Left renal pelvis (tissue), 4 donors: ENCODE measurements around the gene PYY. TPM values are rescaled to one million over a fixed set of nuclear protein-coding genes. Genes with fewer than 3 reads are reported as not detected.
"Not testable (repeated sequence)": the region's sequence is repeated elsewhere in the genome, so short reads cannot be mapped to it uniquely, and the experiment has no call there.

Experiments
- DNase-seq, 4 donors: peaks; one replicate each; pipeline ENCODE4 v3.0.0-alpha.2; 2013; ENCODE audit warnings: low read depth in 4 of 4, low spot score in 3 of 4
- polyA plus RNA-seq, 4 donors: library from polyadenylated mRNA; unstranded; fragments of 120-200 nt; gene quantifications; one replicate each; pipeline ENCODE4 v1.2.1, GENCODE V29; 2013; ENCODE audit not compliant: insufficient read length in 4 of 4

PYY gene
- polyA plus RNA-seq, result under 1 TPM in 2 of 4 donors, not detected in 2; 0.24 to 0.30 TPM

DNA sequence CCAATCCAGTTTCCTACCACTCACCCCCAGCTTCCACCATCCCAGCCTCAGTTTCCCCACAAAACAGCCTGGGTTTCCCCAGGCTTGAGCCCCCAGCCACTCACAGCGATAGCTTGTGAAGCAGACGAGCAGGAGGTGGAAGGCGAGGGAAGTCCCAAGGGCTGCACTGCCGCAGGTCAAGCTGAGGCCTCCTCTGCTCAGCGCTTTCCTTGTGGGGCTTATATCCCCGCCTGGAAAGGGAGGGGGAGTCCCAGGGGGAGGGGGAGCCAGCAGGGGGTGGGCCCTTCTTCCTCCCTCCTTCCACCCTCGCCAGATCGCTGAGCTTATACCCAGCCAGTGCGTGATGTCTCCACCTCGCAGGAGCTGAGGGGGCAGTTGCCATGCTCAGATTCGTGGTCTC, at the start of gene PYY:
PYY (minus strand) TSS at position 195 of the 400 bp plus-strand sequence. CDS start 457 bp downstream, outside the sequence.
- no peak for DNase-seq

DNA sequence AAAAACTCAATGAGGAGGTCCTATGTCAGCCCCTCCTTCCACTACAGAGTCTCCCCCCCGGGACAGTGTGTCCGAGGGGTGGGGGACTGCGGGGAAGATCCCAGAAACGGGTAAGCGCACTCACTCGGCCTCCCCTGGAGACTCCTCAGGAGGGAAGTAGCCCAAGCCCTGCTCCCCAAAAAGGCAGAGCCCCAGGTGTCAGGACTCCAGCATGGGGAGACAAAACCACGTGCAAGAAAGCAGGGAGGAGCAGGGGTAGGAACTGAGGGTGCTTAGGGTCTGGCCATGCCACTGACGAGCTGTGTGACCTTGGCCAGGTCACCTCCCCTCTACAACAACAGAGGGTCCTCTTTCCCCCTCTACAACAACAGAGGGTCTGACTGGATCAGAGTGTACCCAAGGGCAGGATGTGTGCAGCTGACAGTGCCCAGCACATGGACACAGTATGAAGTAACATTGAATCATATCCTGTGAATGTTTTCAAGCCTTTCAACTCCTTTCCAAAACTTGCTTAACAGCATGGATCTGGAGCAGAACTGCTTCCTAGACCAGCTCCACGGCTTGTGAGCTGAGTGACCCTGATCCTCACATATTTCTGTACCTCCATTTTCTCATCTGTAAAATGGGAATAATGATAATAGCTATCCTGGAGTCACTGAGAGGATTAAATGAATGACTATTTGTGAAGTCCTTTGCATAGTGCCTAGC, 48.6 kb upstream of the PYY start:
- DNase-seq, result no peak

DNA sequence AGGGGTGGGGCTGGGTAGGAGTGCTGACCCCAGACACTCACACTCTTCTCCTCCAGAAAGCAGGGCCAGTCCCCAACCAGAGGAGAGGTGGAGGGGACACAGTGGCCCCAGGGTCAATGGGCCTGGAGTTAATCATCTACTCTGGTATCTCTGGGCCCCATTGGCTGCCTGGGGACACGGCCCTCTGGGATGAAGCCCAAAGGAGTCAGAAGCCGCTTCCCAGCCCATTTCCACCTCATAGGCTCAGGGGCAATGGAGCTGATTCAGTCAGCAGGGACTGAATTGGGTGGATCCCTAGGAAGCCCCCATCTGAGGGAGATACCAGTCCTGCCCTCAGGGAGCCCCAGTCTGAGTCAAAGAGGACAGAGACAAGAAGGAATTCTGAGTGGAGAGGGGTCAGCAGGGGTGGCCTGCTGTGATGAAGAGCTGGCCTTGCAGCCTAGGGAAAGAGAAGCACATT, 47.8 kb upstream of the PYY start:
- DNase-seq, result no peak

DNA sequence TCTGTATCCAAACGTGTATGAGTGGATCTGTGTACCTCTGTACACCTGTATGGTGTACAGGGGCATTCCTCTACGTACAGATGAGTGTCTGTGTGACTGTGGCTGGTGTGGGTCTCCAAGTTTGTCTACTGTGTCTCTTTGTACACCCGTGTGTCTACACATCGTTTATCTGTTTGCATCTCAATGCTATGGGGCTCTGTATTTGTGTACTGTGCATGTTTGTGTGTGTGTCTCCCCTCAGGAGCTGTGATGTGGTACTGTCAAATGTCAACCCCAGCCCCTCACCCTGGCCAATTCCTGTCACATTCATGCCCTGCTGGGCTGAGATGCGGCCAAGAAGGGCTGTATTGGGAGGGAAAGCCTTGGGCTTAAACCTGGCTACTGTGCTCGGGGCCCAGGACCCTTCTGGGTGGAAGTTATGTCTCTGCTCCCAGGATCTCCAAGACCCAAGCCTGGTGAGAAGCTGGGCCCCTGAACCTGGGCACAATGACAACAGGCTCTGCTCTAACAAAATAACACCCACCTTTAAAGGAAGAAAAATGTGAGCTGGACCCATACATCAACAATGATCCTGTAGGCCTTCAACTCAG, 47.2 kb upstream of the PYY start:
- no peak for DNase-seq

DNA sequence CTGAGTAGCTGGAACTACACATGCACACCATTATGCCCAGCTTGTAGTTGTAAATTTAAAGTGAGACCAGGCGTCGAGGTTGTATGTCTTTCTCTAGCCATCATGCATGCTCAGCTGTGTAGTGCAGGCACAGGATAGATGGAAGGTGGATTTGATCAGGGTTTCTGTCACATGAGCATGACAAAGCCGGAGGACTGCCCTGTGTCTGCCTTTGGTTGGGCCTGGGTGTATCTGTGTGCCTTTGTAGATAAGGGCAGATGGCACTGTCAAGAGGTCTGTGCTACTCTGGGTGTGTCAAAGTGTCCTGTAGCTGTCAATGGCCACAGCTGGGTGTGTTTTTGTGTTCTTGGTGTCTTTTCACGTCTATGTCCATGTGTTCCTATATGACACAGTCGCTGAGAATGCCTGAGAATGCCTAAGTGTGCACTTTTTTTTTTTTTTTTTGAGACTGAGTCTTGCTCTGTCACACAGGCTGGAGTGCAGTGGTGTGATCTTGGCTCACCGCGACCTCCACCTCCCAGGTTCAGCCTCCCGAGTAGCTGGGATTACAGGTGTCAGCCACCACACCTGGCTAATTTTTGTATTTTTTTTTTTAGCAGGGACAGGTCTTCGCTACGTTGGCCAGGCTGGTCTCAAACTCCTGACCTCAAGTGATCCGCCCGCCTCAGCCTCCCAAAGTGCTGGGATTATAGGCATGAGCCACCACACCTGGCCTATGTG, 46.6 kb upstream of the PYY start:
- no peak for DNase-seq

DNA sequence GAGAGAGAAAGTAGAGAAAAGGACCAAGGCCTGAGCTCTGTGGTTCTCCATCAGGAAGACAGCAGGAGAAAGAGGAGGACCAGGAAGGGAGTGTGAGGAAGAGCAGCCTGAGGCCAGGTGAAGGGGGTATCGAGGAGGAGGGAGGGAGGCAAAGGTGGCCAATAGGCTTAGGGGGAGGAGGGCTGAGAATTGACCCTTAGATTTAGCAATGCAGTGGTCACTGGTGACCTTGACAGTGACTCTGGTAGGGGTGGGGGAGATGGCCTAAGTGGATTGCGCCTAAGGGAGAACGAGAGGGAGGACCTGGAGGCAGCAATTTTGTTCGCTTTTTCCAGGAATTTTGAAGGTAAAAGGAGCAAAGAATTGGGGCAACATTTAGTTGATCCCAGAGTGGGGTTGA, 45.3 kb upstream of the PYY start:
- no peak for DNase-seq

DNA sequence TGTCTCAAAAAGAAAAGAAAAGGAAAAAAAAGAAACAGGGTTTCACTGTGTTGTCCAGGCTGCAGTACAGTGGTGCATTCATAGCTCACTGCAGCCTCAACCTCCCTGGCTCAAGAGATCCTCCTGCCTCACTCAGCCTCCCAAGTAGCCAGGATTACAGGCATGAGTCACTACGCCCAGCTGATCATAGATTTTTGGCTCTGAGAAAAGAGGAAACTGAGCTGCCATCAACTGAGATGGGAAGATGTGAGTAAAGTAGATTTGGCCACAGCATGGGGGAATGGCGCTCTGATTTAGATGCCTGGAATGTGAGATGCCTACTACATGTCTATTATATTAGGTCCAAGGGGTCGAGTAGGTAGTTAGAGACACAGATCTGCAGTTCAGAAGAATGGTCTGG, 44.8 kb upstream of the PYY start:
- DNase-seq, result no peak

DNA sequence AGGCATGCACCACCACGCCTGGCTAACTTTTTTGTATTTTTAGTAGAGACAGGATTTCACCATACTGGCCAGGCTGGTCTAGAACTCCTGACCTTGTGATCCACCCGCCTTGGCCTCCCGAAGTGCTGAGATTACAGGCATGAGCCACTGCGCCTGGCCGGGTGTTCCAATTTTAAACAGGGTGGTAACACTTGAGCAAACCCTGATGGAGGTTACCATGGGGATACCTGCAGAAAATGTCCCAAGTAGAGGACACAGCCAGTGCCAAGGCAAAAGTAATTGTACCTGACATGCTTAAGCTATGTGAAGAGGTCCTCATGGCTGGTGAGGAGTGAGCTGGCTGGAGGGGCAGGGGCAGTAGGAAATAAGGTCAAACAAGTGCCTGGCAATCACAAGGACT, 43.4 kb upstream of the PYY start:
- not testable (repeated sequence) for DNase-seq

DNA sequence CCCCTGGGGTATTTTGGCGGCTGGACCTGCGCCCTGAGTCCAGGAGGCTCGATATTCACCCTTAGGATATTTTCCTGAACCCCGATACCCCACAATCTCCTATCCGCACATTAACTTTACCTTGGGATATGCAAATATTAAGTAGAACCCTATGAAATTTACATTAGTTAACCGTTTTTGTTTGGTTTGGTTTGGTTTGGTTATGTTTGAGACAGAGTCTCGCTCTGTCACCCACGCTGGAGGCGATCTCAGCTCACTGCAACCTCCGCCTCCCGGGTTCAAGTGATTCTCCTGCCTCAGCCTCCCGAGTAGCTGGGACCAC, 41.4 kb upstream of the PYY start:
- DNase-seq, result no peak

DNA sequence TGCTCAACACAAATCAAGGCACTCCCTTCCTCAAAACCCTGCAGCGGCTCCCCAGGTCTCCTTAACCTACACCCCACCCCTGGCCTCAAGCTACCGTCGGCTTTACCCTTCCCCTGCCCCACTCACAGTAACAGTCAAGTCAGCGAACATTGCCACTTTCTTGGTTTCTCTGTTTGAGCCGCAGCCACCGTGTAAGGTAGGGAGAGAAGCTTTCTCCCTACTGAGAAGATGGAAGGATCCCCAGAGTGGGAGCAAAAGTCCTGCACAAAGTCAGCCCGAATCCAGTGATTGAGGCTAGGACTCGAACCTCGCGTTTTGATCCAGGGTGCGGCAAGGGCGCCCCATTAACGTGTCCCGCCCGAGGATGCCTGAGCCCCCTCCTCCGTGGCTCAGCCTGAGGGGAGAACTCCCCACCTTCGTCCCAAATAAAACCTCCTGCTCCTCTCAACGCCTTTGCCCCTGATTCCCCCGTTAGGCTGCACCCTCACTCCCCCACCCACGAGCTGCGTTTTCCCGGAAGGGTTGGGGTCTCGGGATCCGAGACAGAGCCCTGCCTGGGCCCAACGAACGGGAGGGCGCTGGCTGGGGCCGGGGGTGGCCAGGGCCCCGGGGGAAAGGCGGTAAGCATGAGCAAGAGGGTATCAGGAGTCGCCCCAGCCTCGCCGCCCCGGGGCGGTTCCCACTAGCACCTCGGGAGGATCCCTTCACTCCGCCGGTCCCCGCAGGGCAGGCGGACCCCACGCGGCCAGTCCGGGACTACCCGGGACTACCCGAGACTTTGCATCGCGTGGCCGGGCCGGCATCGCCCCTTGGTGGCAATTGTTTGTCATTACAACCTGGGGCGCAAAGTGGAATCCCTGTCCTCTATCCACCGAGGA, 40.8 kb upstream of the PYY start:
- no peak for DNase-seq

DNA sequence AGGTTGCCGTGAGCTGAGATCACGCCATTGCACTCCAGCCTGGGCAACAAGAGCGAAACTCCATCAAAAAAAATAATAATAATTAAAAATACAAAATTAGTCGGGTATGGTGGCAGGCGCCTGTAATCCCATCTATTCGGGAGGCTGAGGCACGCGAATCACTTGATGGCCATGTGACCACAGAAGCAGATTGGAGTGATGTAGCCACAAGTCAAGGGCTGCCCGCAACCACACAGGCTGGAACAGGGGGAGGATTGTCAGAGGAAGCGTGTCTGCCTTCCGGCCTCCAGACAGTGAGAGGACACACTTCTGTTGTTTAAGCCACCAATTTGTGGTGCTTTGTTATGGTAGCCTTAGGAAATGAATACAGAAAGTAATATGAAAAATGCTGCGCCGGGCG, 38.9 kb upstream of the PYY start:
- DNase-seq, result no peak

DNA sequence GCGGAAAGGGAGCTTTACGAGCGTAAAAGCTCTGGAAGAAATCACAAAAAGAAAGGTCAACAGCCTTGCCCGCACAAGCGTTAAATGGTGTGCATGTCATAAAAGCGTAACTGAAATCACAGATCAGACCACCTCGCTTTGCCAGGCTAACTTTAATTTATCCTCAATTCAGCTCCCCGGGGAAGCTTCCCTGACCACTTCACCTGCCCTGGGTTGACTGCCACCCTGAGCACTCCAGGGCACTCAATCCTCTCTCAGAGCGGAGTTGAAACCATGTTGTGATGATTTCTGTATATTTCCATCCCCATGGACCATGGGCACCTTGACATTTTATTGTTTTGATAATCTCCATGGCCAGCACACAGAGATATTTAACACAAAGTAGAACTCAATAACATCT, 34.6 kb upstream of the PYY start:
- no peak for DNase-seq

DNA sequence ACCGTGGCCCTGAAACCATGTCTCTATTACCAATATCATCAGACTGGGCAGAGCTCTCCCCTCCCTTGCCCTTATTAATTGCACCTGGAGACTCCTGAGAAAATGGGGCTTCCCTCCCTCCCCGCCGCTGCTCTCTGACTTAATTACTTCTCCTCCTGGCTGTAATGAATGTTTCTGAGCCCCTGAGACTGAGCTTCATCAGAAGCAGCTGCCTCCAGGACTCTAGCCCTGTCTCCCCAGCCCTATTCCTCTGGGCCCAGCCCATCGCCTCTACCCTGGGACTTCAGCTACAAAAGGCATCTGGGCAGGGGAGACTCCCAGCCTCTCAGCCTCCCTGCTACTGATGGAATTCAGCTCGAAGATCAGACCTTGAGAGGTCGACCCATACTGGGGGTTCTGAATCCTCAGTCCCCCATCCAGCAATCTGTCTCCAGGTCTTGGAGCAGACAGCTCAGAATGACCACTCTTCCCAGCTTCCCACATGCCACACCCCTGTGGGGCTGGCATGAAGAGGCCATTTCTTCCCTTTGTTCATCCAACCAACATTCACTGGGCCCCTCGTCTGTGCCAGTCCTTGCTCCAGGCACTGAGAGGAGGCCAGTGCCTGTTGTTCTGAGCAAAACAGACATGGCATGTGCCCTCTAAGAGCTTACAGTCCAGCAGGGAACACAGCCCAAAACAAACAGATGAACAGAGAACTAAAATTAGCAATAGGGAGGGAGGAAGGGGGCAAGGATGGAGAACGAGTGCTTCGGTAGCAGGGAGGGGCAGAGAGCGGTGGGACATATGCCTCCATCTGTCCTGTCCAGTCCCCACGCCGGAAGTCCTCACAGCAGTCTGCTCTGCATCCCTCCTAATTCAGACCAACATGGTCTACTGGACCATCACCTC, 33.6 kb upstream of the PYY start:
- no peak for DNase-seq

DNA sequence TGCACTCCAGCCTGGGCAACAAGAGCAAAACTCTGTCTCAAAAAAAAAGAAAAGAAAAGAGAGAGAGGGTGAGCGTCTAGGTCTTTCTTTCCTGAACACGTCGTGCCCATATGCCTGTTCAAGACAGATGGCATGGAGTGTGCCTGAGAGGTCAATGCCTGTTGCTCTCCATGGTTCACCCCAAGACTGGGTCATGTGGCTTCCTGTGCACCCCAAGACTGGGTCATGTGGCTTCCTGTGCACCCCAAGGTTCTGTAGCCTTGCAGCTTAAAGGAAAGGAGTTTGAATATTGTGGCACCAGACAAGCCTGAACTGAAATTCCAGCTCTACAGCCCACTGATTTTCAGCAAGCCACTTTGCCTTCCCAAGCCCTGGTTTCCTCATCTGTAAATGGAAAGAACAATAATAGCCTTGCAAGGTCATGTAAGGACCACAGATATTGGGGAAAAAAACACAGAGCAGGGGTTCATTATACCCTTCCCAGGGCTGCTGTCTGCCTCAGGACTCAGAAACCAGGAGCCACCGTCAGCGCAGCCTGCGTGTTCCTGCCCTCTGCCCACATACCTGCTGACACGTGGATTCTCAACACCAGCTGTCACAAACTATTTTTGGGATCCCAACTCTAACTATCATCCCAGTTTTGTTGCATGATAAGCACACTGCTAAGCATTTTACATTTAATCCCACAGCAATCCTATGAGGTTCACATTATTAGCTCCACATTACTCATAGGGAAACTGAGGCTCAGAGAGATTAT, 32.7 kb upstream of the PYY start:
- no peak for DNase-seq

DNA sequence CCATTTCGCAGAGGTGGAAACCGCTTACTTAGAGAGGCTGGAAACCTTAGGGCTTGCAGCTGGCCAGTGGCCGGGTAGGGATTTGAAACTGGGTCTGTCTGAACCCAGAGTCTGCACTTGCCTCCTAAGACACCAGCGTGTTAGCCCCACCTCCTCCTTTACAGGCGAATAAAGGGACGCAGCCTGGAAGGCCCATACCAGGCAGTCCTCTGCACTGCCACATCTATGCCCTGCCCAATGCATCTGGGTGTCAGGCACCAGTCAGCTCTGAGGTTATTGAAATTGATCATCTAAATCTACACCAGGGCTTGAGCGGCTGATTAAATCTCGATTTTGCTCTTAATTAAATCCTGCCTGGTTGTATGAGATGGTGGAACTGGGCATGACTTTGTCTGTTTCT, 30.8 kb upstream of the PYY start:
- DNase-seq, result no peak

DNA sequence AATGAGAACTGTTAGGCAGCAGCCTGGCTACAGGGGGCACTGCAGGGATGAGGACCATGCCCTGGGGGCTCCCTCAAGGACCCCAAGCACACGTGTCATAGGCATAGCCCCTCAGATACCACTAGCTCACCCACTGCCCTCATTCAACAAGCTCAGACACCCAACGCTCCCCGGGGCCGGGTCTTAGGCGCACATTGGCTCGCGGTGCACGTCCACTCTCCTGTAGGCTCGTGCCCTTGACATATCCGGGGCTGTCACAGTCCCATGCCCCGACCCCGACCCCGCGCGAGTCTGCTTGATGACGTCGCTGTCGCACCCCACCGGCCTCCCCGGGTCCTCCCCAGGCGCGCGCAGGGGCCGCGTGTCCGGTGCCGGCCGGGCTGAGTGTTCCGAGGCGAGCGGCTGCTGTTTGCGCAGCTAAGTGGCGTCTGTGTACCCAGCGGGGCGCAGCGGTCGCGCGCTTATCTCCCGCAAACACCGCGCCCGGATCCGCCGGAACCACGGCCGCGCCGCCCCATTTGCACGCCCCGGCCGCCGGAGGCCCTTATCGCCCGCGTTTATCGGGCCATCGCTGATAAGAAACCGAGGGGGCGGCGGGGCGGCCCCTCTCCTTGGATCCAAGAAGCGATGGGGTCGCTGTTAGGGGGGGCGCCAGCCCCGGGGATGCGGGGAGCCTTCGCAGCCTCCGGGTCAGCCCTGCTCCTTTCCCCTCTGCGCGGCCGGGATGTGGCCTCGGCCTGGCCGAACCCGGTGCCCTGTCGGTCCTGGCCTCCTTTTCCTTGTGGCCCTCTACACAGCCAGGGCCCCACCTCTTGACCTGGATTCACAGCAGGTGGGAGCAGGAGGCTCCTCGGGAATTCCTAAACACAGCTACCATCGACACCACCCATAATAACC, 30.0 kb upstream of the PYY start:
- DNase-seq, result no peak

DNA sequence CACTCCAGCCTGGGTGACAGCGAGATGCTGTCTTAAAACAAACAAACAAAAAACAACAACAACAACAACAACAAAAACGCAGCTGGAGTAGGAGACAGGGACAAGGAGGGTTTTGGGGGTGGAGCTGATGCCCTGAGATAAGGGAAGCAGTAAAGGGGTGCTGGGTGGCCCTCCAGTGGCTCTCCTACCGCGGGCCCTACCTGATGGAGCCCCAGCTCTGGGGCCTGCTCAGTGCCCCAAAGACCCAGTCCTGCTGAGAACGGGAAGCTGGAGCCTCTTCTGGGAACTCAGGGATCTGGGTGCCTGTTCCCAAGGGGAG, 29.4 kb upstream of the PYY start:
- DNase-seq, result no peak

DNA sequence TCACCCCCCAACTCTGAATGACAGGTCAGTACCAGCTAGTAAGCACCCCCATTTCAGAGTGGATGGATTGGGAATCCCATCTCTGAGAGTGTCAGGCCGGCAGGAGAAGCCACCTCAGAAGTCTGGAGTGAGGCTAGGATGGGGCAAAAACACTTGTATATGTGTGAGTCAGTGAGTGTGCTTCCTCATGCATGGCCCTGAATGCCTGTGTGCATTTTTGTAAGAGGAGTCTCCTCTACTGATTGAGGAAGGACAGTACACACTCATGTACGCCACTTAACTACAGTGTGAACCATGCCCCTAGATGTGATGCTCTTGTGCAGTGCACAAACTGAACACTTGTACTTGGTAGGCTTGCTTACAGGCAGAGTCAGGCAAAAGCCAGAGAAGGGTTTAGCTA, 28.4 kb upstream of the PYY start:
- no peak for DNase-seq

DNA sequence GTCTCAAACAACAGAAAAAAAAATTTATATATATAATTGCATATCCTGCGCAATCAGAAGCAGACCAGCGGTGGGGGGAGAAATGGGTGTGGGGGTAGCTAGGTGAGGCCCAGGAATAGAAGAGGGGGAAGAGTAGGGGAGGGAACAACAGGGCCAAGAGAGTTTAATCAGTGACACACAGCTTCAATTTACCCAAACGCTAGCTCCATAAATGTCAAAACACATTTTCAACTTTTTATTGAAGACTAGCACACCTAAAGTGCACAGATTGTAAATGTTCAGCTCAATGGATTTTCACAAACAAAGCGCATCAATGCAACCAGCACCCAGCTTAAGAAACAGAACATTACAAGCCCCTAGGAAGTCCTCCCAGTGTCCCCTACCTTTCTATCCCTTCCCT, 25.9 kb upstream of the PYY start:
- no peak for DNase-seq
